Measurements from ENCODE around the gene SELENOV. TPM values are rescaled to one million over a fixed set of nuclear protein-coding genes. Genes with fewer than 3 reads are reported as not detected.
A peak's percentile ranks its signal among the peaks of the same experiment; 100 is the strongest.

Gene SELENOV, protein sequence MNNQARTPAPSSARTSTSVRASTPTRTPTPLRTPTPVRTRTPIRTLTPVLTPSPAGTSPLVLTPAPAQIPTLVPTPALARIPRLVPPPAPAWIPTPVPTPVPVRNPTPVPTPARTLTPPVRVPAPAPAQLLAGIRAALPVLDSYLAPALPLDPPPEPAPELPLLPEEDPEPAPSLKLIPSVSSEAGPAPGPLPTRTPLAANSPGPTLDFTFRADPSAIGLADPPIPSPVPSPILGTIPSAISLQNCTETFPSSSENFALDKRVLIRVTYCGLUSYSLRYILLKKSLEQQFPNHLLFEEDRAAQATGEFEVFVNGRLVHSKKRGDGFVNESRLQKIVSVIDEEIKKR
- not detected for polyA plus RNA-seq (2012; ENCODE audit: insufficient read depth, insufficient read length, low read depth)

DNA sequence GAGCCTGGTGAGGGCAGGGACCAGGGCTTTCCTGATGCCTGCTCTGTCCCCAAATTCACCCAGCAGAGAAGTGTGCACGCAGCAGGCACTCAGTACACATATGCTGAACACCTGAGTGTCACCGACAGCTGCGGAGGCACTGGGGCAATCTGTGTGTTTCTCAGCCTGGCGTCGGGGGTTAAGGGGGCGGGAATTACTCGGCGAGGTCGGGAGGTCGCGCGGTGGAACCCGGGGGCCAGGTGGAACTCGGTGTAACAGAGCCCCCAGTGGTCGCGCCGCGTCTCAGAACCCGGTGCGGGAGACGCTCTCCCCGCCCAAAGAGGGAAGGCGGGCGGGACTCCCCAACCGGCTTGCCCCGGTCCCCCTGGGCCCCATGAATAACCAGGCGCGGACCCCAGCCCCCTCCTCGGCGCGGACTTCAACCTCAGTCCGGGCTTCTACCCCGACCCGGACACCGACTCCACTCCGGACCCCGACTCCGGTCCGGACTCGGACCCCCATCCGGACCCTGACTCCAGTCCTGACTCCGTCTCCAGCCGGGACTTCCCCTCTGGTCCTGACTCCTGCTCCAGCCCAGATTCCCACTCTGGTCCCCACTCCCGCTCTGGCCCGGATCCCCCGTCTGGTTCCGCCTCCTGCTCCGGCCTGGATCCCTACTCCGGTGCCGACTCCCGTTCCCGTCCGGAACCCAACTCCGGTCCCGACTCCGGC, at the start of gene SELENOV:
Gene SELENOV (plus strand): TSS at position 300 of the 711 bp plus-strand sequence. CDS start 74 bp downstream, at position 374.
- H3K4me1 ChIP-seq: no peaks in the 10 kb centered on the region
- H3K4me3 ChIP-seq (ENCODE audit: low read depth, low read length): peak within 1 kb of the TSS; percentile 19; the same call in 1 of the 2 replicates
- H3K9me3 ChIP-seq: no peaks in the 10 kb centered on the region
- no peaks in the 10 kb centered on the region for H3K36me3 ChIP-seq
- TF ChIP-seq, protein P1, sequence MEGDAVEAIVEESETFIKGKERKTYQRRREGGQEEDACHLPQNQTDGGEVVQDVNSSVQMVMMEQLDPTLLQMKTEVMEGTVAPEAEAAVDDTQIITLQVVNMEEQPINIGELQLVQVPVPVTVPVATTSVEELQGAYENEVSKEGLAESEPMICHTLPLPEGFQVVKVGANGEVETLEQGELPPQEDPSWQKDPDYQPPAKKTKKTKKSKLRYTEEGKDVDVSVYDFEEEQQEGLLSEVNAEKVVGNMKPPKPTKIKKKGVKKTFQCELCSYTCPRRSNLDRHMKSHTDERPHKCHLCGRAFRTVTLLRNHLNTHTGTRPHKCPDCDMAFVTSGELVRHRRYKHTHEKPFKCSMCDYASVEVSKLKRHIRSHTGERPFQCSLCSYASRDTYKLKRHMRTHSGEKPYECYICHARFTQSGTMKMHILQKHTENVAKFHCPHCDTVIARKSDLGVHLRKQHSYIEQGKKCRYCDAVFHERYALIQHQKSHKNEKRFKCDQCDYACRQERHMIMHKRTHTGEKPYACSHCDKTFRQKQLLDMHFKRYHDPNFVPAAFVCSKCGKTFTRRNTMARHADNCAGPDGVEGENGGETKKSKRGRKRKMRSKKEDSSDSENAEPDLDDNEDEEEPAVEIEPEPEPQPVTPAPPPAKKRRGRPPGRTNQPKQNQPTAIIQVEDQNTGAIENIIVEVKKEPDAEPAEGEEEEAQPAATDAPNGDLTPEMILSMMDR (IDR thresholded peaks at IDR 0.05; ENCODE audit: low read depth, low read length): no peak
- H3K27me3 ChIP-seq: peaks cover 29% of the 10 kb centered on the region
- peak; percentile 23 for DNase-seq

DNA sequence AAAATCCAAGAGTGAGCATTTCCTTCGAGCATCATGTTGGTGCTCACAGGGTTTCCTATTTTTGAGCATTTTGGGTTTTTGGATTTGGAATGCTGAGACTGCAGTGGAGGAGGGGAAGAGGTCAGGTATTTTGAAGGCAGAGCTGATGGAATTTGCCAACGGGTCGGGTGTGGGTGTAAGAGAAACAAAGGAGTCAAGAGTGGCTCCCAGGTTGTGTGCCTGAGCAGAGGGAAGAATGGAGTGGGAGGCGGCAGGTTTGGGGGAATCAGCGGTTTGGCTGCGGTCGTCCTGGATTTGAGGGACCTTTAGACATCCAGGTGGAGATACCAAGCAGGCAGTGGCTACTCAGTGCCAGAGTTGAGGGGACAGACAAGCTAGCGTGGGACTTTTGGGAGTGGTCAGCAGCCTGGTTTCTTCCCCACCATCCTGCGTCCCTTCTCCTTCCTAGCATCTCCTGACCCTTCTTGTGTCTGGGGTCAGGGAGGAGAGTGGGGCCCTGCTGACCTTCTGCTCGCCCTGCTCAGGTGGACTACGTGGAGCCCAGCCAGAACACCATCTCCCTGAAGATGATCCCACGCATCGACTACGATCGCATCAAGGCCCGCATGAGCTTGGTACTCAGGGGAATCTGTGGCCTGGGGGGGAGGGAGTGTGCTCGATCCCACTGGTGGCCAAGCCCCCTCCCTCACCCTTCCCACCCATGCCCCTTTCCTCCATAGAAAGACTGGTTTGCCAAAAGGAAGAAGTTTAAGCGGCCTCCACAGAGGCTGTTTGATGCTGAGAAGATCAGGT, 48.8 kb upstream of the SELENOV start:
- no peaks in the 10 kb centered on the region for H3K9me3 ChIP-seq

DNA sequence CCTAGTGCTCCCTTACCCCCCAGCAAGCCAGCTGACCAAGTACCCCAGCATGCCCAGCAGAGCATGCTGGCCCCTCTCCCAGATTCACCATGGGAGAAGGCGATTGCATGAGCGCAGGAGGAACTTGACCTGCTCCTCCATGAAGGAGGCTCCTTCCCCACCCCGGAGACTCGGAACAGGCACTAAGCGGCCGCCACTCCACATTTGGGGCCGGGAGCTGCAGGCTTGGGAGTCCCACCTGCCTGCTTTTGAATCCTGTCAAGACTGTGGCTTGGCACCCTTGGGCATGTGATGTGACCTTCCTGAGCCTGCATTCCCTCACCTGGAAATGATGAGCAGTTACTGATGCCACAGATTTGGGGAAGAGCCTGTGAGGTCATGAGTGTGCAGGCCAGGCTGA, 47.0 kb upstream of the SELENOV start:
- TF ChIP-seq, protein P1 (IDR thresholded peaks at IDR 0.05; ENCODE audit: low read depth, low read length): no peak
- H3K9me3 ChIP-seq: no peaks in the 10 kb centered on the region
- no peak overlapping the region for H3K4me3 ChIP-seq (ENCODE audit: low read depth, low read length)
- no peaks in the 10 kb centered on the region for H3K27me3 ChIP-seq
- no peaks in the 10 kb centered on the region for H3K4me1 ChIP-seq
- peaks cover 82% of the 10 kb centered on the region for H3K36me3 ChIP-seq
- DNase-seq: no peak

More for the DNA sequence above, 48.8 kb upstream of the SELENOV start:
- no peak for DNase-seq
- no peak overlapping the region for H3K4me3 ChIP-seq (ENCODE audit: low read depth, low read length)
- peaks cover 71% of the 10 kb centered on the region for H3K36me3 ChIP-seq
- TF ChIP-seq, protein P1 (IDR thresholded peaks at IDR 0.05; ENCODE audit: low read depth, low read length): no peak
- H3K27me3 ChIP-seq: no peaks in the 10 kb centered on the region
- H3K4me1 ChIP-seq: no peaks in the 10 kb centered on the region

DNA sequence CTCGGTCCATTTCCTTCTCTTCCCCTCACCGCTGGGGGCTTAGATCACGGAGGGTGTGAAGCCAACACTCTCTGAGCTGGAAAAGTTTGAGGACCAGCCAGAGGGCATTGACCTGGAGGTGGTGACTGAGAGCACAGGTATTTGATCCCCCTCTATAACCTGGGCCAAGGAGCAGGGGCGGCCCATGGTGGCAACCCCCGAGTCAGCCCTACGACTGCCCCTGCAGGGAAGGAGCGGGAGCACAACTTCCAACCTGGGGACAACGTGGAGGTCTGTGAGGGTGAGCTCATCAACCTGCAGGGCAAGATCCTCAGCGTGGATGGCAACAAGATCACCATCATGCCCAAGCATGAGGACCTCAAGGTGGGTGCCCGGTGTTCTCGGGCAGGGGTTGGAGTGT, 45.9 kb upstream of the SELENOV start:
- Histone ChIP-seq H3K27me3 (no peaks in the 10 kb centered on the region), H3K36me3 (peaks cover 91% of the 10 kb centered on the region), H3K4me1 (no peaks in the 10 kb centered on the region), H3K4me3 (ENCODE audit: low read depth, low read length) (no peak overlapping the region), H3K9me3 (no peaks in the 10 kb centered on the region)
- TF ChIP-seq, protein P1 (IDR thresholded peaks at IDR 0.05; ENCODE audit: low read depth, low read length): no peak
- no peak for DNase-seq

DNA sequence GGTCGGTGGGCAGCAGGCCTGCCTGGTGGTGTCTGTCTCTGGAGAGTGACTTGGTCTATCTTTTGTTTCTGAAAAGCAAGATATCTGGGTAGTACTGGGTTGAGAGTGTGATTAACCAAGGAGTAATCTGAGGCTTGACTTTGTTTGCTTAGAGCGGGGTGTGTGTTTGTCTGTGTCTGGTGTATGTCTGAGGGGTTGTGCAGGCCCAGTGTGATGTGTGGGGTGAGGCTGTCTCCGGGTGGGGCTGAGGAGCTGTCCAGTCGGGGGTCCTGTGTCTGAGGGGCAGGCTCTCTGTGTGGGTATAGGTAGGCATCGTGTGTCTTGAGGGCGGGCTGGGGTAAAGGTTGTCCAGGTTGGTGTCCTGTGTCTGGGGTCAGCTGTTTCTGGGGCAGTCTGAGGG, 45.4 kb upstream of the SELENOV start:
- no peaks in the 10 kb centered on the region for H3K27me3 ChIP-seq
- H3K9me3 ChIP-seq: no peaks in the 10 kb centered on the region
- no peaks in the 10 kb centered on the region for H3K4me1 ChIP-seq
- peaks cover 91% of the 10 kb centered on the region for H3K36me3 ChIP-seq
- H3K4me3 ChIP-seq (ENCODE audit: low read depth, low read length): no peak overlapping the region
- no peak for DNase-seq
- TF ChIP-seq, protein P1 (IDR thresholded peaks at IDR 0.05; ENCODE audit: low read depth, low read length): no peak

Data from BE2C (cell line).